Measurements from ENCODE around the gene CUBN.

The CUBN gene

GRCh38 chr10:17061418-17061817, 68.2 kb downstream of the CUBN start:
- no peak for DNase-seq (ENCODE audit: low spot score)
- Histone ChIP-seq H3K27ac (peak overlapping the region; percentile 42 to 73), H3K4me3 (no peak overlapping the region)
- TF ChIP-seq CTCF (IDR thresholded peaks at IDR 0.05): no peak

GRCh38 chr10:17060289-17060688, 69.3 kb downstream of the CUBN start:
- no peak overlapping the region for H3K4me3 ChIP-seq
- DNase-seq (ENCODE audit: low spot score): no peak
- H3K27ac ChIP-seq: no peak overlapping the region
- no peak for TF ChIP-seq CTCF (IDR thresholded peaks at IDR 0.05)

- no peak overlapping the region for H3K27ac ChIP-seq
- H3K4me3 ChIP-seq: no peak overlapping the region
Observed at GRCh38 chr10:17059197-17059688, 70.4 kb downstream of the CUBN start.

GRCh38 chr10:17058093-17058492, 71.5 kb downstream of the CUBN start:
- Histone ChIP-seq H3K4me3 (no peak overlapping the region), H3K27ac (no peak overlapping the region)
- DNase-seq (ENCODE audit: low spot score): no peak
- no peak for TF ChIP-seq CTCF (IDR thresholded peaks at IDR 0.05)

More at GRCh38 chr10:17059197-17059688, 70.4 kb downstream of the CUBN start:
- TF ChIP-seq CTCF (IDR thresholded peaks at IDR 0.05): no peak
- DNase-seq (ENCODE audit: low spot score): no peak

- Histone ChIP-seq H3K27ac (no peak overlapping the region), H3K4me3 (no peak overlapping the region)
- DNase-seq (ENCODE audit: low spot score): no peak
- no peak for TF ChIP-seq CTCF (IDR thresholded peaks at IDR 0.05)
Observed at GRCh38 chr10:17056781-17057428, 72.7 kb downstream of the CUBN start.

GRCh38 chr10:17053513-17053912, 76.1 kb downstream of the CUBN start:
- no peak for DNase-seq (ENCODE audit: low spot score)
- TF ChIP-seq CTCF (IDR thresholded peaks at IDR 0.05): no peak
- Histone ChIP-seq H3K4me3 (no peak overlapping the region), H3K27ac (no peak overlapping the region)

GRCh38 chr10:17053061-17053460, 76.5 kb downstream of the CUBN start:
- TF ChIP-seq CTCF (IDR thresholded peaks at IDR 0.05): no peak
- no peak for DNase-seq (ENCODE audit: low spot score)
- Histone ChIP-seq H3K27ac (no peak overlapping the region), H3K4me3 (no peak overlapping the region)

All from coronary artery (tissue), 2 donors.